MM.1S (cell line): ENCODE measurements around the gene GRK1.

ENCODE experiments used
- EZH2 ChIP-seq: fragments of 300-600 bp; sonication (generic); optimal IDR thresholded peaks from 2 replicates; pipeline ENCODE3; 2017; ENCODE audit warnings: low read depth, mild to moderate bottlenecking, antibody characterized with exemption, low read length, mixed read lengths
- TF ChIP-seq, protein P1 (sequence below): fragments of 300-600 bp; sonication (generic); IDR thresholded peaks from 2 replicates; pipeline ENCODE4 v1.5.1; 2016; ENCODE audit warnings: antibody characterized with exemption, low read length, mixed read lengths

DNA sequence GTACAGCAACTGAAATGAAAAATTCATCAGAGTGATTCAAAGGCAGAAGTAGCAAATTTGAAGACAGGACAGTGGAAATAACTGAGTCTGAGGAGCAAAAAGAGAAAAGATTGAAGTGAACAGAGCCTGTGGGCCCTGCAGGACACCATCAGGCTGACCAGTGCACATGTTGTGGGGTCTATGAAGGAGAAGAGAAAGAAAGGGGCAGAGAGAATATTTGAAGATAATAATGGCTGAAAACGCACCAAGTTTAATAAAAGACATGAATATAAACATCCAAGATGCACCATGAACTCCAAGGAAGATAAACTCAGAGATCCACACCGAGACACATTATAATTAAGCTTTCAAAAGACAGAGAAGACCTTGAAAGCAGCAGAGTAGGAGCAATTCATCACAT lies 24.5 kb upstream of the GRK1 start:
- TF ChIP-seq, protein P1, sequence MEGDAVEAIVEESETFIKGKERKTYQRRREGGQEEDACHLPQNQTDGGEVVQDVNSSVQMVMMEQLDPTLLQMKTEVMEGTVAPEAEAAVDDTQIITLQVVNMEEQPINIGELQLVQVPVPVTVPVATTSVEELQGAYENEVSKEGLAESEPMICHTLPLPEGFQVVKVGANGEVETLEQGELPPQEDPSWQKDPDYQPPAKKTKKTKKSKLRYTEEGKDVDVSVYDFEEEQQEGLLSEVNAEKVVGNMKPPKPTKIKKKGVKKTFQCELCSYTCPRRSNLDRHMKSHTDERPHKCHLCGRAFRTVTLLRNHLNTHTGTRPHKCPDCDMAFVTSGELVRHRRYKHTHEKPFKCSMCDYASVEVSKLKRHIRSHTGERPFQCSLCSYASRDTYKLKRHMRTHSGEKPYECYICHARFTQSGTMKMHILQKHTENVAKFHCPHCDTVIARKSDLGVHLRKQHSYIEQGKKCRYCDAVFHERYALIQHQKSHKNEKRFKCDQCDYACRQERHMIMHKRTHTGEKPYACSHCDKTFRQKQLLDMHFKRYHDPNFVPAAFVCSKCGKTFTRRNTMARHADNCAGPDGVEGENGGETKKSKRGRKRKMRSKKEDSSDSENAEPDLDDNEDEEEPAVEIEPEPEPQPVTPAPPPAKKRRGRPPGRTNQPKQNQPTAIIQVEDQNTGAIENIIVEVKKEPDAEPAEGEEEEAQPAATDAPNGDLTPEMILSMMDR = no peak
- no peak for TF ChIP-seq EZH2
